Measurements from ENCODE around the gene BRMS1L.

GRCh38 chr14:35890308-35890707, 64.2 kb downstream of the BRMS1L start:
- TF ChIP-seq POLR2A (IDR thresholded peaks at IDR 0.05): no peak
- no peak for TF ChIP-seq CTCF (IDR thresholded peaks at IDR 0.05)
- TF ChIP-seq EP300 (IDR thresholded peaks at IDR 0.05): no peak
